Osteoblast (primary cell): ENCODE measurements around the gene SPRYD4. TPM values are rescaled to one million over a fixed set of nuclear protein-coding genes. Genes with fewer than 3 reads are reported as not detected.
A peak's percentile ranks its signal among the peaks of the same experiment; 100 is the strongest.

Experiments
- DNase-seq: peaks from one replicate; pipeline ENCODE4 v3.0.0; 2011; ENCODE audit warnings: low spot score, mixed read lengths; ENCODE audit not compliant: insufficient read length; ENCODE audit errors: missing footprints
- H2AFZ ChIP-seq: 2 replicates; pipeline ENCODE4 v1.6.0; 2011; ENCODE audit warnings: mild to moderate bottlenecking, low read length
- H3K27ac ChIP-seq: 2 replicates; pipeline ENCODE4 v1.5.1; 2011; ENCODE audit warnings: mild to moderate bottlenecking, low read depth, low read length, moderate library complexity
- H3K27me3 ChIP-seq: 2 replicates; pipeline ENCODE4 v1.6.0; 2012; ENCODE audit warnings: mild to moderate bottlenecking, control low read depth, inconsistent platforms, low read length, moderate library complexity; ENCODE audit not compliant: insufficient read depth
- H3K36me3 ChIP-seq: 2 replicates; pipeline ENCODE4 v1.5.1; 2011; ENCODE audit warnings: mild to moderate bottlenecking, low read length, control low read depth, moderate library complexity; ENCODE audit not compliant: insufficient read depth
- H3K4me1 ChIP-seq: 2 replicates; pipeline ENCODE4 v1.5.1; 2011; ENCODE audit warnings: mild to moderate bottlenecking, low read length, control low read depth, moderate library complexity; ENCODE audit not compliant: insufficient read depth
- H3K4me2 ChIP-seq: 2 replicates; pipeline ENCODE4 v1.6.0; 2011; ENCODE audit warnings: mild to moderate bottlenecking, low read length; ENCODE audit not compliant: insufficient read depth
- H3K4me3 ChIP-seq: fragments of 200-600 bp; sonication (generic); 3 replicates; pipeline ENCODE4 v1.5.1; 2012; ENCODE audit warnings: mild to moderate bottlenecking, low read length, inconsistent platforms; ENCODE audit not compliant: insufficient read depth
- H3K79me2 ChIP-seq: 2 replicates; pipeline ENCODE4 v1.6.0; 2012; ENCODE audit warnings: mild to moderate bottlenecking, low read length, control low read depth, inconsistent platforms; ENCODE audit not compliant: insufficient read depth
- H3K9me3 ChIP-seq: 2 replicates; pipeline ENCODE4 v1.5.1; 2011; ENCODE audit warnings: low read depth, low read length, control low read depth
- H4K20me1 ChIP-seq: 2 replicates; pipeline ENCODE4 v1.6.0; 2012; ENCODE audit warnings: mild to moderate bottlenecking, low read length, control low read depth; ENCODE audit not compliant: insufficient read depth
- total RNA-seq: library from RNA; depleted of rRNA; stranded (reverse); fragments of >200 nt; gene quantifications from 2 replicates; pipeline ENCODE4 v1.2.3, GENCODE V29; 2012
- TF ChIP-seq, protein P1 (sequence below): IDR thresholded peaks from 2 replicates; pipeline ENCODE4 v1.5.1; 2011; ENCODE audit warnings: mild to moderate bottlenecking, low read depth, low read length, moderate library complexity; ENCODE audit errors: extremely low read depth

Gene SPRYD4
- total RNA-seq, 1 donor, result 2.5 TPM

DNA sequence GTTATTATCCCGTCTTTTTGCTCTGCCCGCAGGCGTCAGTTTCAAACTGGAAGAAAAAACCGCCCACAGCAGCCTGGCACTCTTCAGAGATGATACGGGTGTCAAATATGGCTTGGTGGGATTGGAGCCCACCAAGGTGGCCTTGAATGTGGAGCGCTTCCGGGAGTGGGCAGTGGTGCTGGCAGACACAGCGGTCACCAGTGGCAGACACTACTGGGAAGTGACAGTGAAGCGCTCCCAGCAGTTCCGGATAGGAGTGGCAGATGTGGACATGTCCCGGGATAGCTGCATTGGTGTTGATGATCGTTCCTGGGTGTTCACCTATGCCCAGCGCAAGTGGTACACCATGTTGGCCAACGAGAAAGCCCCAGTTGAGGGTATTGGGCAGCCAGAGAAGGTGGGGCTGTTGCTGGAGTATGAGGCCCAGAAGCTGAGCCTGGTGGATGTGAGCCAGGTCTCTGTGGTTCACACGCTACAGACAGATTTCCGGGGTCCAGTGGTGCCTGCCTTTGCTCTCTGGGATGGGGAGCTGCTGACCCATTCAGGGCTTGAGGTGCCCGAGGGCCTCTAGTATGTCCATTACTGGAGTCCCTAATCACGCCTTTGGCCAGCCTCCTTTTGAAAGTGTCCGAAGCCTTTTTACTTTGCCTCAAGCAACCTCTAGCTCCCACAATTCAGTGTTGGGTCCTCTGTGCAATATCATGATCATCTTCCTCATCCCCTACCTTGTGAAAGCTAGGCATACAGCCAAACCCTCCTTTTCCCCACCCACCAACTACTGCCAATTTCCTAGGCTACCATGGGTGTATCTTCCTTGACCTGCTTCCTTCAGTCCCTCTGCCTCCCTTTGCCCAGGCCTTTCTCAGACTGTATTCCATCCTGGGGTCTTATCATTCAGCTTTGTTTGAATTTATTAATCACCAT lies 891 bp downstream of the SPRYD4 start:
- TF ChIP-seq, protein P1, sequence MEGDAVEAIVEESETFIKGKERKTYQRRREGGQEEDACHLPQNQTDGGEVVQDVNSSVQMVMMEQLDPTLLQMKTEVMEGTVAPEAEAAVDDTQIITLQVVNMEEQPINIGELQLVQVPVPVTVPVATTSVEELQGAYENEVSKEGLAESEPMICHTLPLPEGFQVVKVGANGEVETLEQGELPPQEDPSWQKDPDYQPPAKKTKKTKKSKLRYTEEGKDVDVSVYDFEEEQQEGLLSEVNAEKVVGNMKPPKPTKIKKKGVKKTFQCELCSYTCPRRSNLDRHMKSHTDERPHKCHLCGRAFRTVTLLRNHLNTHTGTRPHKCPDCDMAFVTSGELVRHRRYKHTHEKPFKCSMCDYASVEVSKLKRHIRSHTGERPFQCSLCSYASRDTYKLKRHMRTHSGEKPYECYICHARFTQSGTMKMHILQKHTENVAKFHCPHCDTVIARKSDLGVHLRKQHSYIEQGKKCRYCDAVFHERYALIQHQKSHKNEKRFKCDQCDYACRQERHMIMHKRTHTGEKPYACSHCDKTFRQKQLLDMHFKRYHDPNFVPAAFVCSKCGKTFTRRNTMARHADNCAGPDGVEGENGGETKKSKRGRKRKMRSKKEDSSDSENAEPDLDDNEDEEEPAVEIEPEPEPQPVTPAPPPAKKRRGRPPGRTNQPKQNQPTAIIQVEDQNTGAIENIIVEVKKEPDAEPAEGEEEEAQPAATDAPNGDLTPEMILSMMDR, result no peak
- H4K20me1 ChIP-seq, result no peaks in the 10 kb centered on the region

DNA sequence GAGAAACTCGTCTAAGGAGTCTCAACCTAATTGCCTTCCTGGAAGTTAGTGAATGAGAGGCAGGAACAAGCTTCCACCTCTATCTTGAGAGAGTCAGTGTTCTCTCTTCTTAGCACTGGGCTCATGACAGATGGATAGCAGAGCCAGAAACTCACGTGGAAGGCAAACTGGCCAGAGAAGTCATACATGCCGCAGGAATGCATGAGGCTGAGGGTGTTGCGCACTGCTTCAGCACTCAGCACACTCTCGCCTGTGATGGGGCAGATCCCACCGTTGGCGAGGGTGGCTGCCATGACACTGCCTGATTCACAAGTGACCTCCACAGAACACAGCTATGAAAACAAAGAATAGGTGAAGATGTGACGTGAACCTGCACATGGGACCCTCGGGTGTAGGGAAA lies 6.0 kb downstream of the SPRYD4 start:
- Histone ChIP-seq H3K27me3 (no peaks in the 10 kb centered on the region), H3K4me2 (no peak overlapping the region)

More for the DNA sequence above, 891 bp downstream of the SPRYD4 start:
- peak overlapping the region; percentile 98 for H3K4me3 ChIP-seq
- H3K36me3 ChIP-seq, result peaks cover 8% of the 10 kb centered on the region
- peak overlapping the region; percentile 93 for H3K27ac ChIP-seq
- H3K27me3 ChIP-seq, result no peaks in the 10 kb centered on the region
- no peaks in the 10 kb centered on the region for H3K9me3 ChIP-seq
- H3K79me2 ChIP-seq, result peaks cover 34% of the 10 kb centered on the region
- peaks cover 8% of the 10 kb centered on the region for H3K4me1 ChIP-seq
- peak; percentile 65 for DNase-seq
- H2AFZ ChIP-seq, result peak overlapping the region; percentile 96
- peak overlapping the region; percentile 98 for H3K4me2 ChIP-seq

DNA sequence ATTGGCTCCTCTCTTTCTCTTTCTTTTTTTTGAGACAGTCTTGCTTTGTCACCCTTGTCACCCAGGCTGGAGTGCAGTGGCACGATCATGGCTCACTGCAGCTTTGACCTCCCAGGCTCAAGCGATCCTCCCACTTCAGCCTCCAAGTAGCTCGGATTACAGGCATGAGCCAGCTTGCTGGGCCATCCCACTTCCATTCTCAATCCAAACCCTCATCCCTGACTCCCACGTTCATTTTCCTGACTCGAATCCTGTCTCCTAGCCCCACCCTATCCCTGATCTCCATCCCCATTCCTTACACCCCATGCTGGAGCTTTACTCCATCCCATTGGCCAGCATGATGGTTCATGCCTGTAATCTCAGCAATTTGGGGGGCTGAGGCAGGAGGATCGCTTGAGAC lies 7.8 kb downstream of the SPRYD4 start:
- no peak overlapping the region for H3K4me2 ChIP-seq

More for the DNA sequence above, 6.0 kb downstream of the SPRYD4 start:
- no peak for DNase-seq
- Histone ChIP-seq H3K79me2 (peaks cover 24% of the 10 kb centered on the region), H3K36me3 (peaks cover 8% of the 10 kb centered on the region), H2AFZ (no peak overlapping the region), H3K4me1 (peaks cover 4% of the 10 kb centered on the region), H3K9me3 (no peaks in the 10 kb centered on the region), H3K4me3 (no peak overlapping the region), H3K27ac (no peak overlapping the region), H4K20me1 (no peaks in the 10 kb centered on the region)
- TF ChIP-seq, protein P1, result no peak

More for the DNA sequence above, 7.8 kb downstream of the SPRYD4 start:
- H3K27ac ChIP-seq, result no peak overlapping the region
- no peak for DNase-seq
- H4K20me1 ChIP-seq, result peaks cover 4% of the 10 kb centered on the region
- H2AFZ ChIP-seq, result no peak overlapping the region
- no peaks in the 10 kb centered on the region for H3K9me3 ChIP-seq
- H3K79me2 ChIP-seq, result peaks cover 7% of the 10 kb centered on the region
- H3K4me3 ChIP-seq, result no peak overlapping the region
- H3K36me3 ChIP-seq, result peaks cover 2% of the 10 kb centered on the region
- no peaks in the 10 kb centered on the region for H3K27me3 ChIP-seq
- TF ChIP-seq, protein P1, result no peak
- H3K4me1 ChIP-seq, result no peaks in the 10 kb centered on the region
